ENCODE results near the gene POLR1D.

DNA sequence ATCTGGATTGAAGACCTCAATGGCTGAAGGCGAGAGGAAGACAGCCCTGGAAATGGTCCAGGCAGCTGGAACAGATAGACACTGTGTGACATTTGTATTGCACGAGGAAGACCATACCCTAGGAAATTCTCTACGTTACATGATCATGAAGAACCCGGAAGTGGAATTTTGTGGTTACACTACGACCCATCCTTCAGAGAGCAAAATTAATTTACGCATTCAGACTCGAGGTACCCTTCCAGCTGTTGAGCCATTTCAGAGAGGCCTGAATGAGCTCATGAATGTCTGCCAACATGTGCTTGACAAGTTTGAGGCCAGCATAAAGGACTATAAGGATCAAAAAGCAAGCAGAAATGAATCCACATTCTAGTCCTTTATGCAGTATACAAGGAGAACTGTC is 1.2 kb downstream of the POLR1D start:
- TF ChIP-seq EP300 (IDR thresholded peaks at IDR 0.05) = no peak
- TF ChIP-seq, protein P1, sequence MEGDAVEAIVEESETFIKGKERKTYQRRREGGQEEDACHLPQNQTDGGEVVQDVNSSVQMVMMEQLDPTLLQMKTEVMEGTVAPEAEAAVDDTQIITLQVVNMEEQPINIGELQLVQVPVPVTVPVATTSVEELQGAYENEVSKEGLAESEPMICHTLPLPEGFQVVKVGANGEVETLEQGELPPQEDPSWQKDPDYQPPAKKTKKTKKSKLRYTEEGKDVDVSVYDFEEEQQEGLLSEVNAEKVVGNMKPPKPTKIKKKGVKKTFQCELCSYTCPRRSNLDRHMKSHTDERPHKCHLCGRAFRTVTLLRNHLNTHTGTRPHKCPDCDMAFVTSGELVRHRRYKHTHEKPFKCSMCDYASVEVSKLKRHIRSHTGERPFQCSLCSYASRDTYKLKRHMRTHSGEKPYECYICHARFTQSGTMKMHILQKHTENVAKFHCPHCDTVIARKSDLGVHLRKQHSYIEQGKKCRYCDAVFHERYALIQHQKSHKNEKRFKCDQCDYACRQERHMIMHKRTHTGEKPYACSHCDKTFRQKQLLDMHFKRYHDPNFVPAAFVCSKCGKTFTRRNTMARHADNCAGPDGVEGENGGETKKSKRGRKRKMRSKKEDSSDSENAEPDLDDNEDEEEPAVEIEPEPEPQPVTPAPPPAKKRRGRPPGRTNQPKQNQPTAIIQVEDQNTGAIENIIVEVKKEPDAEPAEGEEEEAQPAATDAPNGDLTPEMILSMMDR (IDR thresholded peaks at IDR 0.05) = no peak
- no peak for TF ChIP-seq POLR2A (IDR thresholded peaks at IDR 0.05)
- TF ChIP-seq POLR2AphosphoS5 (IDR thresholded peaks at IDR 0.05) = no peak
